AG09319 (cell line): ENCODE results near the gene SLC29A4.
"Not testable (repeated sequence)": the region's sequence is repeated elsewhere in the genome, so short reads cannot be mapped to it uniquely, and the experiment has no call there.

Source experiments
- DNase-seq: peaks from one replicate; pipeline ENCODE4 v3.0.0-alpha.2; 2010; ENCODE audit warnings: low read depth; ENCODE audit errors: extremely low read depth
- CTCF ChIP-seq: IDR thresholded peaks from 2 replicates; pipeline ENCODE4 v1.5.1; 2011; ENCODE audit warnings: low read depth, mild to moderate bottlenecking, inconsistent platforms, low read length, moderate library complexity

SLC29A4 gene

GRCh38 chr7:5255832-5256231 is 26.9 kb upstream of the SLC29A4 start:
- DNase-seq, result no peak
- no peak for TF ChIP-seq CTCF

- not testable (repeated sequence) for DNase-seq
Measured at GRCh38 chr7:5260530-5261068, 22.1 kb upstream of the SLC29A4 start.

- DNase-seq, result not testable (repeated sequence)
Measured at GRCh38 chr7:5263066-5263465, 19.7 kb upstream of the SLC29A4 start.

GRCh38 chr7:5265320-5266190 is 17.2 kb upstream of the SLC29A4 start:
- DNase-seq, result no peak

GRCh38 chr7:5266191-5267028 is 16.3 kb upstream of the SLC29A4 start:
- no peak for DNase-seq
- TF ChIP-seq CTCF, result no peak

More at GRCh38 chr7:5265320-5266190, 17.2 kb upstream of the SLC29A4 start:
- TF ChIP-seq CTCF, result no peak

- not testable (repeated sequence) for DNase-seq
Measured at GRCh38 chr7:5267829-5268228, 14.9 kb upstream of the SLC29A4 start.

- not testable (repeated sequence) for DNase-seq
Measured at GRCh38 chr7:5269992-5270657, 12.6 kb upstream of the SLC29A4 start.

- no peak for DNase-seq
- no peak for TF ChIP-seq CTCF
Measured at GRCh38 chr7:5270788-5271187, 12.0 kb upstream of the SLC29A4 start.

- DNase-seq, result not testable (repeated sequence)
Measured at GRCh38 chr7:5273831-5274405, 8.8 kb upstream of the SLC29A4 start.
